ENCODE results near the gene RXFP4. TPM values are rescaled to one million over a fixed set of nuclear protein-coding genes. Genes with fewer than 3 reads are reported as not detected.

Gene RXFP4
- polyA plus RNA-seq, 3 donors = 0.08 TPM; not detected in 2

GRCh38 chr1:155918660-155919059 lies 22.8 kb upstream of the RXFP4 start:
- peaks cover 44% of the 10 kb centered on the region for H4K20me1 ChIP-seq (ENCODE audit: insufficient read depth, low read length)
- H3K27me3 ChIP-seq (ENCODE audit: control insufficient read depth in 2 of 2, insufficient read depth in 2 of 2, low read length in 2 of 2) = no peaks in the 10 kb centered on the region
- no peak overlapping the region for H2AFZ ChIP-seq (ENCODE audit: insufficient read depth, low read depth, low read length, poor library complexity, severe bottlenecking)
- TF ChIP-seq, protein P1, sequence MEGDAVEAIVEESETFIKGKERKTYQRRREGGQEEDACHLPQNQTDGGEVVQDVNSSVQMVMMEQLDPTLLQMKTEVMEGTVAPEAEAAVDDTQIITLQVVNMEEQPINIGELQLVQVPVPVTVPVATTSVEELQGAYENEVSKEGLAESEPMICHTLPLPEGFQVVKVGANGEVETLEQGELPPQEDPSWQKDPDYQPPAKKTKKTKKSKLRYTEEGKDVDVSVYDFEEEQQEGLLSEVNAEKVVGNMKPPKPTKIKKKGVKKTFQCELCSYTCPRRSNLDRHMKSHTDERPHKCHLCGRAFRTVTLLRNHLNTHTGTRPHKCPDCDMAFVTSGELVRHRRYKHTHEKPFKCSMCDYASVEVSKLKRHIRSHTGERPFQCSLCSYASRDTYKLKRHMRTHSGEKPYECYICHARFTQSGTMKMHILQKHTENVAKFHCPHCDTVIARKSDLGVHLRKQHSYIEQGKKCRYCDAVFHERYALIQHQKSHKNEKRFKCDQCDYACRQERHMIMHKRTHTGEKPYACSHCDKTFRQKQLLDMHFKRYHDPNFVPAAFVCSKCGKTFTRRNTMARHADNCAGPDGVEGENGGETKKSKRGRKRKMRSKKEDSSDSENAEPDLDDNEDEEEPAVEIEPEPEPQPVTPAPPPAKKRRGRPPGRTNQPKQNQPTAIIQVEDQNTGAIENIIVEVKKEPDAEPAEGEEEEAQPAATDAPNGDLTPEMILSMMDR (IDR thresholded peaks at IDR 0.05) = no peak
- H3K79me2 ChIP-seq (ENCODE audit: insufficient read depth, low read length) = peaks cover 19% of the 10 kb centered on the region
- no peak overlapping the region for H3K4me2 ChIP-seq (replicated peaks; ENCODE audit: extremely low read depth, low read length, poor library complexity, severe bottlenecking)
- Mint-ChIP-seq H3K27ac (no peak overlapping the region), H3K27me3 (ENCODE audit: low read depth in 3 of 3) (no peaks in the 10 kb centered on the region), H3K4me1 (no peaks in the 10 kb centered on the region), H3K9me3 (no peaks in the 10 kb centered on the region), H3K36me3 (peaks cover 78 to 98% of the 10 kb centered on the region in 2 donors), H3K4me3 (no peak overlapping the region)
- intact Hi-C loops (cut with micrococcal nuclease) = no loop called here
- no peak for DNase-seq
- peaks cover 96 to 100% of the 10 kb centered on the region in 2 donors for H3K36me3 ChIP-seq (replicated peaks in 1 of 2; ENCODE audit: control insufficient read depth in 1 of 2, insufficient read depth in 2 of 2, low read length in 2 of 2)
- H3K9ac ChIP-seq (ENCODE audit: insufficient read depth, low read length, poor library complexity, severe bottlenecking) = no peak overlapping the region
- no peaks in the 10 kb centered on the region for H3K4me1 ChIP-seq (ENCODE audit: control insufficient read depth in 1 of 2, insufficient read depth in 2 of 2, low read length in 2 of 2)
- no peak overlapping the region for H3K27ac ChIP-seq (ENCODE audit: low read depth in 1 of 2, low read length in 2 of 2)
- H3K4me3 ChIP-seq (replicated peaks in 1 of 3; ENCODE audit: low read depth in 2 of 3, low read length in 3 of 3) = no peak overlapping the region
- no peaks in the 10 kb centered on the region for H3K9me3 ChIP-seq (replicated peaks in 1 of 2; ENCODE audit: control insufficient read depth in 1 of 2, insufficient read depth in 1 of 2, low read length in 2 of 2)
- WGBS (ENCODE audit: insufficient coverage) = no CpG with 5 or more reads among the region's 3 CpGs

DNA sequence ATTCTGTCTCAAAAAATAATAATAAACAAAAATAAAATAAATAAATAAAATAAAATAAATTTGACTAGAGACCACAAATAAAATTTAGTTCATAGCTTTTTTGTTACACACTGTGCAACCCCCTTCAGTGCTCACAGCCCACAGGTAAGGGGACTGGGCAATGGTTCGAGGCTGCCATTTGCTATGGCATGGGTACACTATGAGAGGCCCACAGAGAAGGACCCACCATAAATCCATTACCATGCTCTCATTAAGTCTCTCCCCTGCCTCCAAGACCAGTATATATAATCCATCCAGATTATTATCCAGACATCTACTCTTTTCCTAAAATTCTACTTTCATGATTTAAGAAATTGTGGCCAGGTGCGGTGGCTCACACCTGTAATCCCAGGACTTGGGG lies 21.6 kb upstream of the RXFP4 start:
- no peak overlapping the region for H3K4me3 Mint-ChIP-seq

More for the DNA sequence above, 21.6 kb upstream of the RXFP4 start:
- Histone ChIP-seq H3K9ac (ENCODE audit: insufficient read depth, low read length, poor library complexity, severe bottlenecking) (no peak overlapping the region), H2AFZ (ENCODE audit: insufficient read depth, low read depth, low read length, poor library complexity, severe bottlenecking) (no peak overlapping the region), H3K9me3 (replicated peaks in 1 of 2; ENCODE audit: control insufficient read depth in 1 of 2, insufficient read depth in 1 of 2, low read length in 2 of 2) (no peaks in the 10 kb centered on the region), H3K4me1 (ENCODE audit: control insufficient read depth in 1 of 2, insufficient read depth in 2 of 2, low read length in 2 of 2) (no peaks in the 10 kb centered on the region), H3K27me3 (ENCODE audit: control insufficient read depth in 2 of 2, insufficient read depth in 2 of 2, low read length in 2 of 2) (no peaks in the 10 kb centered on the region), H3K4me3 (replicated peaks in 1 of 3; ENCODE audit: low read depth in 2 of 3, low read length in 3 of 3) (no peak overlapping the region), H3K4me2 (replicated peaks; ENCODE audit: extremely low read depth, low read length, poor library complexity, severe bottlenecking) (no peak overlapping the region), H4K20me1 (ENCODE audit: insufficient read depth, low read length) (peaks cover 44% of the 10 kb centered on the region), H3K79me2 (ENCODE audit: insufficient read depth, low read length) (peaks cover 19% of the 10 kb centered on the region), H3K27ac (ENCODE audit: low read depth in 1 of 2, low read length in 2 of 2) (no peak overlapping the region), H3K36me3 (replicated peaks in 1 of 2; ENCODE audit: control insufficient read depth in 1 of 2, insufficient read depth in 2 of 2, low read length in 2 of 2) (peaks cover 94 to 100% of the 10 kb centered on the region in 2 donors)
- no peaks in the 10 kb centered on the region for H3K4me1 Mint-ChIP-seq
- TF ChIP-seq, protein P1 (IDR thresholded peaks at IDR 0.05) = no peak
- no peak for DNase-seq
- 89% methylated on average over 1 of the region's 2 CpGs for WGBS (ENCODE audit: insufficient coverage)
- H3K27me3 Mint-ChIP-seq (ENCODE audit: low read depth in 3 of 3) = no peaks in the 10 kb centered on the region
- intact Hi-C loops (cut with micrococcal nuclease) = no loop called here
- H3K27ac Mint-ChIP-seq = peak overlapping the region in 1 of 7 donors; percentile 26
- H3K9me3 Mint-ChIP-seq = no peaks in the 10 kb centered on the region
- peaks cover 75 to 98% of the 10 kb centered on the region in 2 donors for H3K36me3 Mint-ChIP-seq

Measured in CD14-positive monocyte (primary cell).